IMR-90 (cell line): ENCODE measurements around the gene GNG2.

Experiments
- CHD1 ChIP-seq: IDR thresholded peaks from 2 replicates; pipeline ENCODE4 v1.6.1; 2012; ENCODE audit warnings: low read depth, low read length, improper control_type of control experiment
- CTCF ChIP-seq: conservative IDR thresholded peaks from 2 replicates; pipeline ENCODE4 v1.5.1; 2012; ENCODE audit warnings: mild to moderate bottlenecking, low read depth, low read length, improper control_type of control experiment
- ELK1 ChIP-seq: fragments of 150-350 bp; IDR thresholded peaks from 2 replicates; pipeline ENCODE4 v1.6.1; 2016; ENCODE audit warnings: low read depth, mild to moderate bottlenecking, low read length, moderate library complexity, borderline replicate concordance
- FOS ChIP-seq: fragments of 150-350 bp; IDR thresholded peaks from 2 replicates; pipeline ENCODE4 v1.6.1; 2016; ENCODE audit warnings: low read depth, low read length
- MAZ ChIP-seq: IDR thresholded peaks from 2 replicates; pipeline ENCODE4 v1.6.1; 2012; ENCODE audit warnings: low read depth, mild to moderate bottlenecking, low read length, improper control_type of control experiment, moderate library complexity, borderline replicate concordance
- MXI1 ChIP-seq: IDR thresholded peaks from 2 replicates; pipeline ENCODE4 v1.6.1; 2012; ENCODE audit warnings: low read depth, mild to moderate bottlenecking, low read length, moderate library complexity, borderline replicate concordance
- NFE2L2 ChIP-seq: fragments of 150-350 bp; IDR thresholded peaks from 2 replicates; pipeline ENCODE4 v1.6.1; 2016; ENCODE audit warnings: low read depth, mild to moderate bottlenecking, low read length
- POLR2A ChIP-seq: IDR thresholded peaks from 2 replicates; pipeline ENCODE4 v1.6.1; 2012; ENCODE audit warnings: mild to moderate bottlenecking, low read depth, low read length
- RAD21 ChIP-seq: IDR thresholded peaks from 2 replicates; pipeline ENCODE4 v1.6.1; 2012; ENCODE audit warnings: low read length, improper control_type of control experiment
- RCOR1 ChIP-seq: IDR thresholded peaks from 2 replicates; pipeline ENCODE4 v1.6.1; 2012; ENCODE audit warnings: mild to moderate bottlenecking, low read length, improper control_type of control experiment; ENCODE audit not compliant: insufficient replicate concordance
- RFX5 ChIP-seq: IDR thresholded peaks from 2 replicates; pipeline ENCODE4 v1.8.0; 2012; ENCODE audit warnings: low read depth, mild to moderate bottlenecking, low read length, moderate library complexity
- SMC3 ChIP-seq: fragments of 150-350 bp; IDR thresholded peaks from 2 replicates; pipeline ENCODE4 v1.6.1; 2016; ENCODE audit warnings: low read depth, mild to moderate bottlenecking, antibody characterized with exemption, low read length, moderate library complexity
- USF2 ChIP-seq: fragments of 150-350 bp; IDR thresholded peaks from 2 replicates; pipeline ENCODE4 v1.6.1; 2017; ENCODE audit warnings: mild to moderate bottlenecking, antibody characterized with exemption, low read length, low read depth

- TF ChIP-seq POLR2A (no peak), NFE2L2 (no peak), SMC3 (no peak), RFX5 (no peak), CTCF (no peak), MAZ (no peak), USF2 (no peak), MXI1 (no peak), ELK1 (no peak), RAD21 (no peak), CHD1 (no peak), FOS (no peak), RCOR1 (no peak)
These were observed 116.7 kb downstream of the GNG2 start for GRCh38 chr14:51977075-51977474.
